Mucosa of stomach (tissue), 1 donor: ENCODE measurements around the gene DGKI.

Experiments used
- H3K27me3 ChIP-seq: one replicate; pipeline ENCODE4 v1.7.0; 2013; ENCODE audit warnings: mild to moderate bottlenecking, low read length; ENCODE audit not compliant: control insufficient read depth, insufficient read depth
- H3K36me3 ChIP-seq: one replicate; pipeline ENCODE4 v1.7.0; 2013; ENCODE audit warnings: low read length; ENCODE audit not compliant: control insufficient read depth, insufficient read depth
- H3K4me1 ChIP-seq: one replicate; pipeline ENCODE4 v1.7.0; 2013; ENCODE audit warnings: mild to moderate bottlenecking, low read length; ENCODE audit not compliant: control insufficient read depth, insufficient read depth
- H3K4me3 ChIP-seq: one replicate; pipeline ENCODE4 v1.7.0; 2013; ENCODE audit warnings: low read length
- H3K9ac ChIP-seq: one replicate; pipeline ENCODE4 v1.7.0; 2013; ENCODE audit warnings: mild to moderate bottlenecking, low read length, moderate library complexity
- H3K9me3 ChIP-seq: one replicate; pipeline ENCODE4 v1.7.0; 2013; ENCODE audit warnings: mild to moderate bottlenecking, low read length, moderate library complexity; ENCODE audit not compliant: control insufficient read depth
- donor health status: Pancreatic carcinoma.

DGKI gene

DNA sequence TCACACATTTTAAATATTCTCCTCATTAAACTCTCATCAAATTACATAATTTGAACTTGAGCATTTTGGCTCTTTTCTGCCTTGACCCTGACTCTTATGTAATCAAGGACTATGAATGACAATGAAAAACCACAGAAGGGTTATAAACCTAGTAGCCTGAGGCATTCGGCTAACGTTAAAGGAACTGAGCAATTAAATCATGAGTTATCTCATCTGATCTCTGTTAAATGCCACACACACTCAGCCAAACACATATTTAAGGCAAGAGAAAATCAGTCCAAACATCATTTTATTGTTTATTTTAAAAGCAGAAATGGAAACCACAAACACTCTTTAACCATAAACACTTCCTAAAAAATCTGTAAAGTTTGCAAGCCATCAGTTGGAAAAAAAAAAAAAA lies 204.3 kb downstream of the DGKI start:
- Histone ChIP-seq H3K9ac (no peak overlapping the region), H3K27me3 (no peaks in the 10 kb centered on the region)

GRCh38 chr7:137642031-137642430 lies 204.7 kb downstream of the DGKI start:
- Histone ChIP-seq H3K4me1 (no peaks in the 10 kb centered on the region), H3K36me3 (no peaks in the 10 kb centered on the region), H3K4me3 (no peak overlapping the region), H3K9ac (no peak overlapping the region), H3K27me3 (no peaks in the 10 kb centered on the region), H3K9me3 (no peaks in the 10 kb centered on the region)

More for the DNA sequence above, 204.3 kb downstream of the DGKI start:
- Histone ChIP-seq H3K9me3 (no peaks in the 10 kb centered on the region), H3K4me3 (no peak overlapping the region), H3K36me3 (no peaks in the 10 kb centered on the region), H3K4me1 (no peaks in the 10 kb centered on the region)

- Histone ChIP-seq H3K9me3 (no peaks in the 10 kb centered on the region), H3K36me3 (no peaks in the 10 kb centered on the region), H3K27me3 (no peaks in the 10 kb centered on the region), H3K4me1 (no peaks in the 10 kb centered on the region), H3K4me3 (no peak overlapping the region), H3K9ac (no peak overlapping the region)
Observed at GRCh38 chr7:137636376-137636775, 210.4 kb downstream of the DGKI start.

GRCh38 chr7:137635874-137636273 lies 210.9 kb downstream of the DGKI start:
- H3K27me3 ChIP-seq: no peaks in the 10 kb centered on the region
- no peaks in the 10 kb centered on the region for H3K4me1 ChIP-seq
- H3K4me3 ChIP-seq: no peak overlapping the region
- no peaks in the 10 kb centered on the region for H3K36me3 ChIP-seq
- no peaks in the 10 kb centered on the region for H3K9me3 ChIP-seq
- no peak overlapping the region for H3K9ac ChIP-seq

DNA sequence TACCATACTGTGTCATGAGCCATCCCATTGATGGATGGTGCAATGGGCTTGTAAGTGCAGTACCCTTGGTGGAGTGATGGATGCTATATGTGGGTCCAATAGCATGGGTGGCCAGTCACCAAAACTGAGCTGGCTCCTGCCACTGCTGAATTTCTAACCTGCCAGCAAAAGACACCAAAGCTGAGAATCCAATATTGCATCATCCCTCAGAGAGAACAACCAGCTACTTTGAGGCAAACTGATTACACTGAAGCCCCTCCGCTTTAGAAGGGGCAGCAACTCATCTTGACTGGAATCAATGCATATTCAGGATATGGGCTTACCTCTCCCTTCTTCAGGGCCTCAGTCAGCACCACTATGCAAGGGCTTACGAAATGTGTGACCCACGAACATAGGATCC lies 211.6 kb downstream of the DGKI start:
- Histone ChIP-seq H3K36me3 (no peaks in the 10 kb centered on the region), H3K27me3 (no peaks in the 10 kb centered on the region), H3K9ac (no peak overlapping the region), H3K4me3 (no peak overlapping the region), H3K9me3 (no peaks in the 10 kb centered on the region), H3K4me1 (no peaks in the 10 kb centered on the region)

DNA sequence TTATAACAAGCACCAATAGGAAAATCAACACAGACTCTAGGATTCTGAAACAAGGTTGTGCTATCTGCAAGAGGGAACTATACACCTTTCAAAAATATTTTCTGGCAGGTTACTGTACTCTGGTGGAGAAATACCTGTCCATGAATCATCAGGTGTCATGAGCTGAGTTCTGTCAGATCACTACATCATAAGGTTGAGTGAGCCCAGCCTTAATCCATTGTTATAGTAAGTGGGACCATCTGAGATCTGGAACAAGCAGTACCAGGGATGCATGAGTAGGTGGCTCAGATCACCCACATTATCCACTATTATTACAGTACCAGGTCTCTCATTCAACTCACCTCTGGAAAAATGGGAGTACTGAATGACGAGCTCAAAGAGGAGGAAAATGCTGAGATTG lies 212.4 kb downstream of the DGKI start:
- H3K4me1 ChIP-seq: no peaks in the 10 kb centered on the region
- H3K36me3 ChIP-seq: no peaks in the 10 kb centered on the region
- no peak overlapping the region for H3K4me3 ChIP-seq
- no peaks in the 10 kb centered on the region for H3K9me3 ChIP-seq
- no peak overlapping the region for H3K9ac ChIP-seq
- no peaks in the 10 kb centered on the region for H3K27me3 ChIP-seq

DNA sequence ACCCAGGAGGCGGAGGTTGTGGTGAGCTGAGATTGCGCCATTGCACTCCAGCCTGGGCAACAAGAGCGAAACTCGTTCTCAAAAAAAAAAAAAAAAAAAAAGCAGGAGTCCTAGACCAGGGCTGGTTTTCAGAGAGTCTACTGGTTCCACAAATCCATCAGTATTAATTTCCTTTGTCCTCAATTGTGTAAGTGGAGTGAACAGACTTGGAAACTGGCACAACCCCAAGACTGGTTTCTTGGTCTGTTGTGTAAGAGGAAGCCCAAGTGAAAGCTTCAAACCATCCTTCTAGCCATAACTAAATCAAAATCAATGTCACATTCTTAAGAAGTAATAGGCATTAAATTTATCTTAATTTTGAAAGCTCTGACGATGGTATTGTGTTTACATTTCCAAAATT lies 213.6 kb downstream of the DGKI start:
- H3K9ac ChIP-seq: no peak overlapping the region
- H3K4me3 ChIP-seq: no peak overlapping the region
- H3K27me3 ChIP-seq: no peaks in the 10 kb centered on the region
- no peaks in the 10 kb centered on the region for H3K9me3 ChIP-seq
- no peaks in the 10 kb centered on the region for H3K36me3 ChIP-seq
- H3K4me1 ChIP-seq: no peaks in the 10 kb centered on the region

DNA sequence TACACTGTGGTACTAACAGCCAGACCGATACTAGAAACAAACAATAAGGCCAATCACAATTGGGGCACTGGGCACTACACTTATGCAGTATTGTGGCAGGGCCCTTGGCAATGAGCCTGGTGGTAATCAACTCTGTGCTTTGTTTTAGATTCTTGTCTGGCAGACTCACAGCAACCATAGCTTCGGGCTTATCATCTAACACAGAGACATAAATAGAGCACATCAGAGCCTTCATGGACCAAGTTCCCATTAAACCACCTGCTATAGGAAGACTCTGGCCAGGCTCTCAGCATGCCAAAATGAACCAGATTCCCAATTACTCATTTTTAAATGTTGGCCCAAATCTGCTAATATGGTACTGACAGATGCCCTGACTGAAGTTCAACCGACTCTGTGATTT lies 218.6 kb downstream of the DGKI start:
- Histone ChIP-seq H3K4me1 (no peaks in the 10 kb centered on the region), H3K4me3 (no peak overlapping the region), H3K9me3 (no peaks in the 10 kb centered on the region), H3K36me3 (no peaks in the 10 kb centered on the region), H3K9ac (no peak overlapping the region), H3K27me3 (no peaks in the 10 kb centered on the region)

DNA sequence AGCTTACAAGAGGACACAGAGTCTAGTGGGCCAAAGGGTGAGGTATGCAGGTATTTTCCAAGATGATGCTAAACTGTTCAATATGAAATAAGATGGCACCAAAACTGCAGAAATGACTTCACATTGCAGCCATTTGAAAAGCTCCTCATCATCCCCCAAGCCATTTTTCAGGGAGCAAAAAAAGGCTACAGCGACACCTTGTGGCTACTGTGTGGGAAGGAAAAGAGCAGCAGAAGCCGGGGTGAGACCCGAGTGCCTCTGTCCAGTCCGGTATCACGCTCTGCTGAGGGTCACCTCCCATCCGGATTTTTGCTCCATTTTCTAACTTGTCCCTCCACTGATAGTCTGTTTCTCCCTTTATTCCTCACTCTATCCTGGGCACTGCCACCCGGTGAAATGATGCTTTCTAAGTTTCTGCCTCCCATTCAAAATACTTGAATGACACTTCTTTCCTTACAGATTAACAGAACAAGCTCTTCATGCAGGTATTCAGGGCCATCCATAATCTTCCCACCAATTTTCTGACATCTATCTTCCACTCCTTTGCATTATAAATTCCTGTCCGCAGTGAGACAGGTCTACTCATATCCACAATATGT lies 220.2 kb downstream of the DGKI start:
- H3K9me3 ChIP-seq: no peaks in the 10 kb centered on the region
- no peaks in the 10 kb centered on the region for H3K4me1 ChIP-seq
- H3K9ac ChIP-seq: no peak overlapping the region
- H3K36me3 ChIP-seq: no peaks in the 10 kb centered on the region
- H3K27me3 ChIP-seq: no peaks in the 10 kb centered on the region
- H3K4me3 ChIP-seq: no peak overlapping the region

DNA sequence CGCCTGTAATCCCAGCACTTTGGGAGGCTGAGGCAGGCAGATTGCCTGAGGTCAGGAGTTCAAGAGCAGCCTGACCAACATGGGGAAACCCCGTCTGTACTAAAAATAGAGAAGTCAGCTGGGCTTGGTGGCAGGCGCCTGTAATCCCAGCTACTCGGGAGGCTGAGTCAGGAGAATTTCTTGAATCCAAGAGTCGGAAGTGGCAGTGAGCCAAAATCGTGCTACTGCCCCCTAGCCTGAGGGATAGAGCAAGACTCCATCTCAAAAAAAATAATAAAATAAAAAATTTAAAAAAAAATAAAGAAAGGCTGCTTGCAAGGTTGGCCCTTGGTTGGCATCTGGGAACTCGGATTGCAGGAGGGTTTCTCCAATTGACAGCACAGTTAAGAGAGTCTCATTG lies 221.6 kb downstream of the DGKI start:
- H3K4me3 ChIP-seq: no peak overlapping the region
- no peaks in the 10 kb centered on the region for H3K4me1 ChIP-seq
- H3K27me3 ChIP-seq: no peaks in the 10 kb centered on the region
- H3K36me3 ChIP-seq: no peaks in the 10 kb centered on the region
- H3K9me3 ChIP-seq: no peaks in the 10 kb centered on the region
- no peak overlapping the region for H3K9ac ChIP-seq

GRCh38 chr7:137619181-137619580 lies 227.6 kb downstream of the DGKI start:
- Histone ChIP-seq H3K9me3 (no peaks in the 10 kb centered on the region), H3K36me3 (no peaks in the 10 kb centered on the region), H3K4me3 (no peak overlapping the region), H3K4me1 (no peaks in the 10 kb centered on the region), H3K27me3 (no peaks in the 10 kb centered on the region), H3K9ac (no peak overlapping the region)

DNA sequence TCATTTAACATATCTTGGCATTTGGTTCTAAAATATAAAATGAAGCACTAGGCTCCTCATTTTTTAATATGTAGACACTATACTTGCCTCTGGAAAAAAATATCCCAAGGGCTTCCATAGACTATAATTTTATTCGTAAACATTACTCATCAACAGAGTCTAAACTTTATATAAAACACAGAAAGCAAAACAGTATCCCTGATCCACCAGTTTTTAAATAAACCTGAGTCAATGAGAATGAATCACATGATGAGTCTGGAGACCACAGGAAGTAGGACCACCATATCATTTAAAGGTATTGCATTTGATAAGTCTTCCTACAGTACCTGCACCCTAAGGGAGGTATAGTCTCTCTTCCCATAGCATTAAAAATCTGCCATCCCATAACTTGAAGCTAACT lies 228.0 kb downstream of the DGKI start:
- Histone ChIP-seq H3K27me3 (no peaks in the 10 kb centered on the region), H3K9me3 (no peaks in the 10 kb centered on the region), H3K4me3 (no peak overlapping the region), H3K4me1 (no peaks in the 10 kb centered on the region), H3K36me3 (no peaks in the 10 kb centered on the region), H3K9ac (no peak overlapping the region)

GRCh38 chr7:137613006-137613525 lies 233.7 kb downstream of the DGKI start:
- Histone ChIP-seq H3K4me1 (no peaks in the 10 kb centered on the region), H3K4me3 (no peak overlapping the region), H3K9me3 (no peaks in the 10 kb centered on the region), H3K9ac (no peak overlapping the region), H3K36me3 (no peaks in the 10 kb centered on the region), H3K27me3 (no peaks in the 10 kb centered on the region)
